ENCODE data around the gene SLC45A1. TPM values are rescaled to one million over a fixed set of nuclear protein-coding genes. Genes with fewer than 3 reads are reported as not detected.

SLC45A1 gene
- total RNA-seq, 1 donor from 2014 or later: 0.86 TPM

DNA sequence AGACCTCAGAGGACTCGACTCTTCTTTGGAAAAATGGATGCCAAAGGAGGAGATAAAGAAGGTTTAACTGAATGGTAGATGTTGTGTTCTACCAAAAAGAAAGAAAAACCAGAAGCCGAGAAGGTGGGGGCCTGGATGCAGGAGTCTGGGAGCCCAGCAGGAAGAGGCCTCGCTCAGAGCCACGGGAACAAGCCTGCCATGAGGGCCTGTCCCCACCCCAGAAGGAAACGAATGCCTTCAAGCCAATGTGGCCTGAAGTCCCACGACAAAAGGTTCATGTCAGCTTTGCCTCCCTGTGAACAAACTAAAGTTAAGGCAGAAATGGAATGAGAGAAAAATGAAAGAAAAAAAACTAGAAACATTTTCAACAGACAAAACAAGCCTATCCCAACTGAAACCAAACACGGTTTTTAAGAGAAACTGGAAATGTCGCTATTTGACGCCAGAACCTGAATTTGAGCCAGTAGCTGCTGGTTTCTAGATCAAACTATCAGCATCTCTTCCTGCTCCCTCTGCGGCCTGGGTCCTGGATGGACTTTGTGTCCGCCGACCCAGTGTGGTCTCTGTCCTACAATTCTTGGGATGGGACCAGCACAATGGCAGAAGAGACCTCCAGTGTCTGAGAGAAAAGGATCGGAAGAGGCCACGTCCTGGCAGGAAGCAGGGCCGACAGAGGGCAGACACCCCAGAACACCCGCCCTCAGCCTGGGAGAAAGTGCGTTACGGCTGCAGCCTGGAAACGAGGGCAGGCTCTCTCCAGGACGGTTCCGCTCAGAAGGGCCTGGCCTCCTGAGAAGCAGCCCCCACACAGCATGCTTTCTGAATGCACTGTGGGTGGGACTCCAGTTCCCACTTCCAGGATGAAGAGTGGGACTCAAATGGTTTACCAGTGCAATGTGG is 35.2 kb downstream of the SLC45A1 start:
- intact Hi-C loops (cut with micrococcal nuclease): no loop called here

DNA sequence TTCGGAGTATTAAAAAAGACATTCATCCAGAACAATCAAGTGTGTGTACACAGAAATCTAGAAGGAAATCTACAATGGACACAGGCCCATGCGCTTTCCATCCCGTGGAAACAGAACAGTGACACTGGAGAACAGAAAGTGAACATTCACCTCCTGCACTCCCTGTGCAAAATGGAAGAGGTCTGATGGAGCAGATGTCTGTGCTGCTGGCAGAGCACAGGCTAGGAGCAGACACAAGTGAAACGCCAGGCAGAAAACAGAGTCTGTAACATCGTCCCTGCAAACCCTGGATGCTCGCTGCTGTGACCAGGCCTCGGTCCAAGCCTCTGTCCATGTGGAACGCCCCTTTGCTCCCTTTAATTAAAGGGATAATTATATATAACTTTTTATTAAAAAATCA is 36.1 kb downstream of the SLC45A1 start:
- intact Hi-C loops (cut with micrococcal nuclease): no loop called here

- intact Hi-C loops (cut with micrococcal nuclease): no loop called here
Observed at GRCh38 chr1:8355439-8356255, 37.7 kb downstream of the SLC45A1 start.

DNA sequence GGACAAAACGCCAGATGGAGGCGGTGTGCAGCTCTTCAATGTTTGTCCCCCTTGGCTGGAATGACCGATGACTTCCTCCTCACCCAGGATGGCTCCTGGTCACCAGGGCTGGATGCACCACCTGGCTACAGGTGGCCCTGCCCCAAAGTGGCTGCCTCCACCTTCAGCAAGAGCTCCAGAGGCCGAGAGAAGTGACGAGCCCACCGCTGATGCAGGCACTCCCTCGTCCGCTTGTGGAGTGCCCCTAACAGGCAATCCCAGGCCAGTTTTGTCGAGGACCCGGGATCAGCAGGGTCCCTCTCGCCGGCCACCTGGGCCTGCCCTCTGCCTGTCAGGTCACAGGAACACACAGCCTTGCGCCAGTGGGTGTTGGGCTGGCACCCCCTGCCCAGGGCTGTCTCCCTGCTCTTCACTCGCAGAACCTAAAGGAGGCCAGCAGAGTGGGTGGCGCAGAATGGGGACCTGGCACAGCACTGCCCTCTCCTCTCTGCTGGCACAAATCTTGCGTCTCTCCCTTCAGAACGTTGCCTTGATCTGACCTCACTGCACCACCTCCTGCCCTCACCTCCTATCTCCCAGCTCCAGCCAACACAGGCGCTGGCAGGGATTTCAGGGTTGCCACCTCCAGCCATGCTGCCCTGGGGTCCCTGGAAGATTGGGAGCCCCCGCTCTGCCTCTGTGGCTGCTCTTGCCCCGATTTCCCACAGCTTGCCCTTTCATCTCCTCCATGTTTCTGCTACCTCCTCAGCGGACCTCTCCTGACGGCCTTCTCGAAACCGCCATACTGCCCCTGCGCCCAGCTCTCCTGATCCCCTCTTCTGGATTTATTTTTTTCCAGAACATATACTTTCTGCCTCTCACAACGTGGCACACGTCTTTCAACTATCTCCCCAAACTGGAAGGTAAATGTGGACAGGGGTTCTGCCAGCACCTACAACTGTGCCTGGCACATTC is 38.6 kb downstream of the SLC45A1 start:
- intact Hi-C loops (cut with micrococcal nuclease): no loop called here

DNA sequence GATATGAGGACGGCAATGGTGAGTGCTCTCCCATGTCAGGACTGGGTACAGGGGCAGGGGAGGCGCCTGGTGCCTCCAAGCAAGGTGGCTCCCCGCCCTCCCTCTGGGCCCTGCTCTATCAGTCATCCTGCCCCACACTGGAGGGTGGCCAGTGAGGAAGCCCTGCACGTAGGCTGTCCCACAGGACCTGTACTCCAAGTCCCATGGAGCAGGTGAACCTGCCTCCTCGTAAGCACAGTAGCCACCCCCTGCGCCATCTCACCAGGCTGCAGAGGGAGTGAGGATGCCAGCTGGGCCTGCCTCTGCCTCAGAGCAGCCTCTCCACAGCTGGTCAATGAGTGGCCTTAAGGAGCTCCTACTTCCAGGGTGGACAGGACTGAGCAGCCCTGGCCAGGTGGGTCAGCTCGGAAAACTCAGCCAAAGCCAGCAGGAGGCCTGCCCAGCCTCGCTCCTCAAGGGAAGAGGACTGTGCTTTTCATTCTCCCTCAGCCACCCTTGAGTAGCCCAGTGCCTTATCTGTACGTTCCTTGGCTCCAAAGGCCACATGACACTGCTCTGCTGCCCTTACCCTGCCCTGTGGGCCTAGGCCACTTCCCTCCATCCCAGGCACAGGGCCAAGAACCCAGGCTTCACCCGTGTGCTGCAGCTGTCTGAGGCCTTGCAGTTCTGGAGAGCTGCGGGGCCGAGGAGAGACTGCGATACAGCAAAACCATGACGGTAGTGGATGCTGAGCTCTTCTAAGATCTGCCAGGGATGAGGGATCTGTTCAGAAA is 39.6 kb downstream of the SLC45A1 start:
- intact Hi-C loops (cut with micrococcal nuclease): no loop called here

DNA sequence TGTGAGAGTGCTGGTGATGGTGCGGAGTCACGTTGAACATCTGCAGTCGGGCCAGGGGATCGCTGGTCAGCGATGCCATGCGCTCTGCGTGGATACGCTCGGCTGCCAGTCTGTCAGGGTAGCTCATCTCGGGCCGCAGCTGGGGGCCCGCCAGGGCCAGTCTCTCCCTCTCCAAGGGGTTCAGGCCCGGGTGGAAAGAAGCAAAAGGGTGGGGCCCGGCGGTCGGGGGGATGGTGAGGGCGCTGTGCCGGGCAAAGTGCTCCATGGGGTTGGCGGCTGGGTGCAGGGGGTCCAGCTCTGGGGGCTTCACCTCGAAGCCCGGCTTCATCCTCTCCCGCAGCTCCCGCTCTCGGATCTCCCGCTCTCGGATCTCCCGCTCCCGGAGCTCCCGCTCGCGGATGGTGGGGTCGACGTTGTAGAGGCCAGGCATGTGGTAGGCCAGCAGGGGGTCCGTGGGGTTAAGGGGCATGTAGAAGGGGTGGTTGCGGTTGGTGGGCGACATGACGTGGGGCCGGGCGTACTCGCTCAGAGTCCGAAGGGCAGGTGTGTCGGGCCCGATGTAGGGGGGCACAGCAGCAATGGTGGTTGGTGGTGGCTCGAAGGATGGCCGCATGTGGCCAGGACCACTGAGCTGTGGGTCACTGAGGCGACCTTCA is 40.5 kb downstream of the SLC45A1 start:
- intact Hi-C loops (cut with micrococcal nuclease): no loop called here

DNA sequence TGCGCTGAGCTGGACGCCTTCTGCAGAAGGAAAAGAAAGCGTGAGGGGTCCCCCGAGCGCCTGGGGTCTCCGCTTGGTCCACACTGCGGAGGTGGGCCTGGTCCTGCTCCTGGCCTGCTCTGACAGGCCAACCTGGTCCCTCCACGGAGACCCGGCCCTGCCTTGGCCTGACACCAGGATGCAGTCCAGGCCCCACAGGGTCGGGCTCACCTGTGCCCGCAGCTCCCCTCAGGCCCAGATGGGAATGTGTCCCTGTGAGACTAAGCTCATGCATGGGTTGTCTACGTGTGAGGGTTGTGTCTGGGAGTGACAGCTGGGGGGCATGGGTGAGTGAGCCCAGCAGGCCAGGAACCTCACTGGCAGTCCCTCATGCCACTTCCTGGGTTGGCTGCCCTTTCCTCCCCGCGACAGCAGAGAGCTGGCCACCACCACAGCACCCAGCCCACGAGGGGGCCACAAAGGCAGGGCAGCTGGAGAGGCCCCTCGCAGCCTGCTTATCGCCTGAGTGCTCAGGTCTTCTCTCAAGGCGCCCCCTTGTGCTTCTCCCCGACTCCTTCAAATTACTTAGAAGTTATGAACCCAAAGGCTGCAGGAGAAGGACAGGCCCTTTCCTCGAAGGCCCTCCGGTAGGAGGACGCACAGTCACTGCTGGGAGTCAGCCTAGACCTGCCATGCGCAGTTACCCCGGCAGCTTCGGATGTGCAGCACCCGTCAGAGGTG is 41.1 kb downstream of the SLC45A1 start:
- intact Hi-C loops (cut with micrococcal nuclease): no loop called here

DNA sequence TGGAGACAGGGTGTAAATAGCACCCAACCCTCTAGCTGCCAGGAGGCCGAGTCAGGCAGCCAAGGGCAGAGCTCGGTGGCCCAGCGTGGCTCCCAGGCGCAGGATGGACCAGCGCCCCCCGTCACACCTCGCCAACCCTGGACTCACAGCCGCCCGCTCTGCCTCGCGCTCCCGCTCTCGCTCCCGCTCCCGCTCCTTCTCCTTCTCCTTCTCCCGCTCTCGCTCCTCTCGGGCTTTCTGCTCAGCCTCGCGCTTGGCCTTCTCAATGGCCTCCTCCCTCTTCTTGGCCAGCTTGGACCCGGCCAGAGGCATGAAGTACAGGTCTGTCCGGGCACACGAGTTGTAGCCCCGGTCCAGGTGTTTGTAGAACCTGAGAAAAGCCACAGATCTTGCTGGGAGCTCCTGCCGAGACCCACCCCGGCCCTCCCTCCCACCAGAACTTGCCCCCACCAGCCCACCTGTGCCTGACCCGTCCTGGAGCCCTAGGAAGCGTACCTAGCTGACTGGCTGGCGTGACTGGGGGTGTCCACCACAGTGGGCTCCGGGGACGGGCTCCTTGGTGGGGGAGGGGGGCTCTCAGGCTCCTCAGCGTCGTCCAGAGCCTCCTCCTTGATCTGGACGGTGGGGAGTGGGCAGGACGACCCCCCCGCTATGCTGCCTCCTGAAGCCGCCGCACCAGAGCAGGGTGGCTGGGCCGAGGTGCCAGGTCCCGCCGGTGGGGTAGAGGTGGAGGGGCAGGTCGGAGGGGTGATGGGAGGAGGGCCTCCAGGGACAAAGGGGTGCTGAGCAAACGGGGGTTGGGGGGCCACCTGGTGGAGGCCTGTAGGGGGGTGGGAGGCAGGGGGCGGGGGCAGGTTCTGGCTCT is 41.9 kb downstream of the SLC45A1 start:
- intact Hi-C loops (cut with micrococcal nuclease): no loop called here

GRCh38 chr1:8360493-8361197 is 42.7 kb downstream of the SLC45A1 start:
- intact Hi-C loops (cut with micrococcal nuclease): no loop called here

- intact Hi-C loops (cut with micrococcal nuclease): no loop called here
Observed at GRCh38 chr1:8361198-8361849, 43.4 kb downstream of the SLC45A1 start.

DNA sequence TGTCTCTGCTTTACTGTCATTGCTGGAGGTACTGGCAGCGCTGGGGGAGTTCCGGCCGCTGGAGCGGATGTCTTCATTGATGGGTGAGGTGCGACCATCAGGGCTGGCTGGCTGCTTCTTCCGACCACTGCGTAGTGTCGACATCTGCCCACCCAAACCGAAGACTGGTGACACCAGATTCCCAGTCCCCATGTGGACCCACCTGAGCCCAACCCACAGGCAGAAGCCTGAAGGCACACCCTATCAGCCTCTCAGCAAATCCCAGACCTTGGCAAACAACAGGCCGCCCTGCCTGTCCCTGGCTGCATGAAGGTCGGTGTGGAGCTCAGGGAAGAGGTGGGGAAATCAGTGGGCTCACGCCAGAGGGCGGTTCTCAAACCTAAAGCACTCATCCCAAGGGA is 44.8 kb downstream of the SLC45A1 start:
- intact Hi-C loops (cut with micrococcal nuclease): no loop called here

DNA sequence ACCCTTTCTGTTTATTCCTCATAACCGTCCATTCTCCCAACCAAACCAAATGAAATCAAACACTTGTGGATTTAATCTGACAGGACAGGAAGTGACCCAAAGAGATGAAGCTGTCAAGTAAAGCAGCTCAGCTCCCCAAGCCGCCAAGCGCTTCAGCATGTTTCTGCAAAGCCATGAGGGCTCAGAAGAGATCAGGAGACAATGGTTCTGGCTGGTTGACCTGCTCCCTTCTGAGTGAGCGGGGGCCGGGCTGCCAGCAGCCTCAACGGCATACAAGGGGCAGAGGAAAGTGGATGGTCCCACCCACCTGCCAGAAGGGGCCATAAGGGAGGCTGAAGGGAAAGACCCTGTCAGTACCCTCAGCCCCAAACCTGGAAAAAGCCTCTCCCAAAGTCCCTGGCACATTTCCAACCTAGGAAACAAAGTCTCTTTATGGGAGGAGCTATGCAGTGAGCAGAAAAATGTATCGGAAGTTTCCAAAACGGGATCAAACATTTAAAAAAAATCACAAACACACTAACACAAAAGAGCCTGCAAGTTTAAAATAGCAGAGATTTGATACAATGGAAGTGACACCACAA is 45.4 kb downstream of the SLC45A1 start:
- intact Hi-C loops (cut with micrococcal nuclease): no loop called here

DNA sequence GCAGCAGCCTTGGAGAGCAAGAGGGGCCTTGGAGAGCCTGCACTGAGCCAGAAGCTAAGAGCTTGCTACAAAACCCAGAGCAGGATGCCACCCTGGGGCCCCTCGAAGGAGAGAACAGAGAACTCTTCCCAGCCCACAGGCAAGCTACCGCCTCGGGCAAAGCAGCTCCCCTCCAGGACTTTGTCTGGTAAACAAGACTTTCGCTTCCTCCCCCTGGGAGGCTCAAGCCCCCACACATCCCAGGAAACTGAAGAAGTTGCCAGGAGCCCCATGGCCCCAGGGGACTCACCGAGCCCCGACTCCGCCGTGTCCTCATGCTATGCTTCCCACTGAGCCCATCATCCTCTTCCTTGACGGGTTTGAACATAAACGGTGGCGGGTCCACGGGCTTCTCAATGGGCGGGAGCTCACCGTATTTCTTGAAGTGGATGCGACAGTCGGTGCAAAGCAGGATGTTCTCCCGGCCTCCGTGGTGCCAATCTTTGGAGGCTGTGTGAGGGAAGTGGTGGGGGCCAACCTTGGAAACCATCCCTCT is 45.9 kb downstream of the SLC45A1 start:
- intact Hi-C loops (cut with micrococcal nuclease): no loop called here

GRCh38 chr1:8364528-8365442 is 46.9 kb downstream of the SLC45A1 start:
- intact Hi-C loops (cut with micrococcal nuclease): no loop called here

DNA sequence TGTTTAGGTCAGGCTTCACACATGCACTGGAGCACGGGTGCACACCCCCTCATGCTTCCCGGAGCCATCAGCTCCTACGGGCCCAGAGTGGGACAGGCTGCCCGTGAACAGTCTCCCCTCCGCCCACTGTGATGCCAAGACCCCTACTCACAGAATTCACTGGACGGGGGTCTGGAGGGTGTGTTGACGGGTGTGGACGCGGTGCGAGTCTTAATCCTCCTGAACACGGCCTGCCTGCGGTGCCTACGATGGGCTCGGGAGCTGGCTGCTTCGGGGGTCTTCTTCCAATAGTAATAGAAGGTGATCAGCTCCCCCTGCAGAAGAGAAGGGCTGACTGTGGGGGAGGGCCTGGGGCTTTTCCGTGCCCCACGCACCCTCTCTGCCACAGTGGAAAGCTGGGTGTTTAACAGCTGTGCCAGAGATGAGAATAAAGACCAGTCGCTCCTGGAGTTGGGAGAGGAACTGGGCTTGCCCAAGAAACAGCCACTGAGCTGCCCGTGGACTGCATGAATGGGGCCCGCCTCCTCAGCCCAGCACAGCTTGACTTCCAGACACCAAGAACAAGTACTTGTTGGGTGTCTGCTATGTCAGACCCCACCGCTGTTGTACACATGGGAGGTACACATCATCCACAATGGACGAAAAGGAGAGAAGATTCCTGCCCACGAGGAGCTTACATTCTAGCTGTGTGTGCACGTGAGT is 47.9 kb downstream of the SLC45A1 start:
- intact Hi-C loops (cut with micrococcal nuclease): no loop called here

All from T-helper 2 cell treated with Interferon-gamma antibody and Interleukin-4, amounts not matched to agents 100 ng/mL and 5 ng/mL, for 36 hours (primary cell).